Measurements from ENCODE around the gene RPL26. TPM values are rescaled to one million over a fixed set of nuclear protein-coding genes. Genes with fewer than 3 reads are reported as not detected.

The RPL26 gene
- total RNA-seq, 4 donors from 2014 or later: 2,192 to 15,169 (median 5,752) TPM

GRCh38 chr17:8406174-8406573, 23.2 kb upstream of the RPL26 start:
- Histone ChIP-seq H3K4me3 (no peak overlapping the region), H3K9me3 (no peaks in the 10 kb centered on the region), H3K27ac (no peak overlapping the region), H3K27me3 (no peaks in the 10 kb centered on the region), H3K36me3 (no peaks in the 10 kb centered on the region), H3K4me1 (no peaks in the 10 kb centered on the region)
- intact Hi-C loops (cut with DNase I; ENCODE audit: low total_unique reads): no loop called here
- no peak for DNase-seq
- TF ChIP-seq POLR2A (IDR thresholded peaks at IDR 0.05) (no peak), CTCF (IDR thresholded peaks at IDR 0.05) (no peak)

GRCh38 chr17:8405499-8406016, 22.6 kb upstream of the RPL26 start:
- intact Hi-C loops (cut with DNase I; ENCODE audit: low total_unique reads): no loop called here
- H3K27ac ChIP-seq: no peak overlapping the region
- H3K9me3 ChIP-seq: no peaks in the 10 kb centered on the region
- H3K36me3 ChIP-seq: no peaks in the 10 kb centered on the region
- DNase-seq: no peak
- H3K4me1 ChIP-seq: no peaks in the 10 kb centered on the region
- H3K27me3 ChIP-seq: no peaks in the 10 kb centered on the region
- H3K4me3 ChIP-seq: no peak overlapping the region
- no peak for TF ChIP-seq CTCF (IDR thresholded peaks at IDR 0.05)
- TF ChIP-seq POLR2A (IDR thresholded peaks at IDR 0.05): no peak

- H3K9me3 ChIP-seq: no peaks in the 10 kb centered on the region
- intact Hi-C loops (cut with DNase I; ENCODE audit: low total_unique reads): no loop called here
- no peaks in the 10 kb centered on the region for H3K27me3 ChIP-seq
- DNase-seq: no peak
- TF ChIP-seq POLR2A (IDR thresholded peaks at IDR 0.05): no peak
- TF ChIP-seq CTCF (IDR thresholded peaks at IDR 0.05): no peak
- H3K4me1 ChIP-seq: no peaks in the 10 kb centered on the region
- no peaks in the 10 kb centered on the region for H3K36me3 ChIP-seq
- no peak overlapping the region for H3K4me3 ChIP-seq
- H3K27ac ChIP-seq: no peak overlapping the region
Measured at GRCh38 chr17:8402921-8403536, 20.0 kb upstream of the RPL26 start.

- Histone ChIP-seq H3K27ac (no peak overlapping the region), H3K4me3 (no peak overlapping the region), H3K36me3 (no peaks in the 10 kb centered on the region), H3K4me1 (no peaks in the 10 kb centered on the region), H3K27me3 (no peaks in the 10 kb centered on the region), H3K9me3 (no peaks in the 10 kb centered on the region)
- no peak for DNase-seq
- intact Hi-C loops (cut with DNase I; ENCODE audit: low total_unique reads): no loop called here
- no peak for TF ChIP-seq CTCF (IDR thresholded peaks at IDR 0.05)
- TF ChIP-seq POLR2A (IDR thresholded peaks at IDR 0.05): no peak
Measured at GRCh38 chr17:8401107-8401506, 18.1 kb upstream of the RPL26 start.

GRCh38 chr17:8398980-8399379, 16.0 kb upstream of the RPL26 start:
- H3K36me3 ChIP-seq: no peaks in the 10 kb centered on the region
- no peak overlapping the region for H3K4me3 ChIP-seq
- no peaks in the 10 kb centered on the region for H3K27me3 ChIP-seq
- H3K9me3 ChIP-seq: no peaks in the 10 kb centered on the region
- TF ChIP-seq POLR2A (IDR thresholded peaks at IDR 0.05) (no peak), CTCF (IDR thresholded peaks at IDR 0.05) (no peak)
- intact Hi-C loops (cut with DNase I; ENCODE audit: low total_unique reads): no loop called here
- H3K27ac ChIP-seq: no peak overlapping the region
- no peaks in the 10 kb centered on the region for H3K4me1 ChIP-seq
- no peak for DNase-seq

Measured in uterus (tissue), 4 donors.